ENCODE results near the gene MYL10.

Gene MYL10

DNA sequence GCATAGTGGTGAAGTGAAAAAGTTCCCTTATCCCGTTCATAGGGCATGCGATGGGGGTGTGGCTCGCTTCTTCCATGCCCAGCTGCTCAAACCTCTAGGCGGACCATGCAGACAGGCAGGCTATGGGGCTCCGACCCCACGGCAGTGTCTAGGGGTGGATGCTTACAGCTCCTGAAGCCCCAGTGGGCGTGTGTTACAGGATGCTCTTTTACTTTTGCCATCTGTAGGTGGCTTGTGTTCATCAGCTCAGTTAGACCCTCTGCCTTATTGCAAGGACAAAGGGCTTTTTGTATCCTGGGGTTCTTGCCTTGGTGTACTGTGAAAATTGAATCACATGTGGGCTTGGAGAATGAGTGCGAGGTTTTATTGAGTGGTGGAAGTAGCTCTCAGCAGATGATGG, at the start of gene MYL10:
Gene MYL10 (minus strand): TSS at position 126 of the 400 bp plus-strand sequence. CDS start 178 bp downstream, outside the sequence.
- ATAC-seq = no peak
- no peak within 1 kb of the TSS for H3K27ac Mint-ChIP-seq
- H3K36me3 Mint-ChIP-seq = no peaks in the 10 kb centered on the region
- H3K4me3 Mint-ChIP-seq = no peak within 1 kb of the TSS
- no peaks in the 10 kb centered on the region for H3K4me1 Mint-ChIP-seq
- no peaks in the 10 kb centered on the region for H3K9me3 Mint-ChIP-seq
- H3K27me3 Mint-ChIP-seq = peaks cover 47% of the 10 kb centered on the region

DNA sequence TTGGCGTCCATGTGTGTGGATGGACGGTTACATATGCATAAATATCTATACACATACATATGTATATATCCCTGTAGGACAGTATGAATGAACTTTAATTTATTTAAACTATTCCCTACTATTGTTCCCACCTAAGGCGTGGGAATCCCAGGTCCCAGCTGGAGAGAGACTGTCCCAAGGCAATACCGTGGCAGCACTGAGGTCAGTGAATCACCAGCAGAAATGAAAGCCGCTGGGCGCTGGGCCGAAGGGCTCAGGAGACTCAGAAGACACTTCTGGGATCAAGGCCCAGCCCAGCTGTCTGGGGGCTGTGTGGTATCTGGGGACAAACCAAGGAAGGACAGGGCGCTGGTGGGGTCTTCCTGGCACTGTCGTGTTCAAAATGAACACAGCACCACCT, 49.6 kb upstream of the MYL10 start:
- Mint-ChIP-seq H3K9me3 (no peaks in the 10 kb centered on the region), H3K36me3 (no peaks in the 10 kb centered on the region), H3K27me3 (peaks cover 12% of the 10 kb centered on the region), H3K4me3 (no peak overlapping the region), H3K4me1 (no peaks in the 10 kb centered on the region), H3K27ac (no peak overlapping the region)
- ATAC-seq = no peak

- Mint-ChIP-seq H3K4me1 (no peaks in the 10 kb centered on the region), H3K27ac (no peak overlapping the region), H3K27me3 (peaks cover 12% of the 10 kb centered on the region), H3K4me3 (no peak overlapping the region), H3K9me3 (peaks cover 4% of the 10 kb centered on the region), H3K36me3 (peaks cover 4% of the 10 kb centered on the region)
- ATAC-seq = no peak
These were observed 48.8 kb upstream of the MYL10 start for GRCh38 chr7:101677797-101678479.

DNA sequence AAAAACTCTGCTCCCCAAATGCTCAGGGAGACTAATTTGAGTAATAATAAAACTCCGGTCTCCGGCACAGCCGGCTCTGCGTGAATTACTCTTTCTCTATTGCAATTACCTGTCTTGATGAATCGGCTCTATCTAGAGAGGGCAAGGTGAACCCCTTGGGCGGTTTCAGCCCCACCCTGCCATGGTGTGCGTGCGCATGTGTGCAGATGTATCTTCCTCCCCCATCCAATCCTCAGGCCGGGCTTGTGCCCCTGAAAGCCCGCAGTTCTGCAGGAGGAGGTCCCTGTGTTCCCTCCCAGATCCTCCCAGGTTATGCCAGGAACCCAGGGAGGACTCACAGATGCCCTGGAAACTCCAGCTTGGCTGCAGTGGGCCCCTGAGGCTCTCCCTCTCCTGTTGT, 48.3 kb upstream of the MYL10 start:
- Mint-ChIP-seq H3K4me1 (no peaks in the 10 kb centered on the region), H3K27ac (no peak overlapping the region), H3K36me3 (peaks cover 4% of the 10 kb centered on the region), H3K27me3 (peaks cover 12% of the 10 kb centered on the region), H3K4me3 (no peak overlapping the region), H3K9me3 (peaks cover 7% of the 10 kb centered on the region)
- ATAC-seq = no peak

- Mint-ChIP-seq H3K36me3 (peaks cover 4% of the 10 kb centered on the region), H3K27me3 (peaks cover 12% of the 10 kb centered on the region), H3K4me1 (no peaks in the 10 kb centered on the region)
These were observed 47.9 kb upstream of the MYL10 start for GRCh38 chr7:101676956-101677355.

GRCh38 chr7:101676062-101676598, 47.0 kb upstream of the MYL10 start:
- peaks cover 4% of the 10 kb centered on the region for H3K36me3 Mint-ChIP-seq
- H3K27ac Mint-ChIP-seq = no peak overlapping the region
- no peak overlapping the region for H3K4me3 Mint-ChIP-seq
- peaks cover 12% of the 10 kb centered on the region for H3K27me3 Mint-ChIP-seq
- H3K9me3 Mint-ChIP-seq = peaks cover 7% of the 10 kb centered on the region
- no peak for ATAC-seq
- no peaks in the 10 kb centered on the region for H3K4me1 Mint-ChIP-seq

More at GRCh38 chr7:101676956-101677355, 47.9 kb upstream of the MYL10 start:
- H3K9me3 Mint-ChIP-seq = peaks cover 7% of the 10 kb centered on the region
- no peak overlapping the region for H3K27ac Mint-ChIP-seq
- no peak for ATAC-seq
- no peak overlapping the region for H3K4me3 Mint-ChIP-seq

DNA sequence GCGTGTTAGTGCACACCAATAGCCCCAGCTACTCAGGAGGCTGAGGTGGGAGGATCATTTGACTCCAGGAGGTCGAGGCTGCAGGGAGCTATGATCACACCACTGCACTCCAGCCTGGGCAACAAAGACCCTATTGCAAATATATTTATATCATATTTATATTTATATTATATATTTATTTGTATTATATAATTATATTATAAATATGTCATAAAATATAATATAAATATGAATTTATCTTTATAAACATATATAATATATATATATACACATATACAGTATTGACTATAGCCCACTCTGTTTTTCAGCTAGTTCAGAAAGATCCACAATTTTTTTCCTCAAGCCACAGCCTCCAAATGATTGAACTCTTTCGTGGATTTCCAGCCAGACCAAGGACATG, 45.3 kb upstream of the MYL10 start:
- no peaks in the 10 kb centered on the region for H3K4me1 Mint-ChIP-seq
- H3K36me3 Mint-ChIP-seq = peaks cover 4% of the 10 kb centered on the region
- peaks cover 7% of the 10 kb centered on the region for H3K9me3 Mint-ChIP-seq
- no peak overlapping the region for H3K27ac Mint-ChIP-seq
- ATAC-seq = no peak
- H3K27me3 Mint-ChIP-seq = peaks cover 12% of the 10 kb centered on the region
- H3K4me3 Mint-ChIP-seq = no peak overlapping the region

- H3K27me3 Mint-ChIP-seq = peaks cover 12% of the 10 kb centered on the region
- no peak for ATAC-seq
- peaks cover 7% of the 10 kb centered on the region for H3K9me3 Mint-ChIP-seq
- H3K27ac Mint-ChIP-seq = no peak overlapping the region
- H3K36me3 Mint-ChIP-seq = peaks cover 4% of the 10 kb centered on the region
- no peaks in the 10 kb centered on the region for H3K4me1 Mint-ChIP-seq
- H3K4me3 Mint-ChIP-seq = no peak overlapping the region
These were observed 44.9 kb upstream of the MYL10 start for GRCh38 chr7:101673951-101674350.

GRCh38 chr7:101673315-101673714, 44.2 kb upstream of the MYL10 start:
- Mint-ChIP-seq H3K36me3 (peaks cover 4% of the 10 kb centered on the region), H3K27ac (no peak overlapping the region), H3K4me1 (no peaks in the 10 kb centered on the region), H3K4me3 (no peak overlapping the region), H3K27me3 (peaks cover 18% of the 10 kb centered on the region), H3K9me3 (peaks cover 13% of the 10 kb centered on the region)
- ATAC-seq = no peak

DNA sequence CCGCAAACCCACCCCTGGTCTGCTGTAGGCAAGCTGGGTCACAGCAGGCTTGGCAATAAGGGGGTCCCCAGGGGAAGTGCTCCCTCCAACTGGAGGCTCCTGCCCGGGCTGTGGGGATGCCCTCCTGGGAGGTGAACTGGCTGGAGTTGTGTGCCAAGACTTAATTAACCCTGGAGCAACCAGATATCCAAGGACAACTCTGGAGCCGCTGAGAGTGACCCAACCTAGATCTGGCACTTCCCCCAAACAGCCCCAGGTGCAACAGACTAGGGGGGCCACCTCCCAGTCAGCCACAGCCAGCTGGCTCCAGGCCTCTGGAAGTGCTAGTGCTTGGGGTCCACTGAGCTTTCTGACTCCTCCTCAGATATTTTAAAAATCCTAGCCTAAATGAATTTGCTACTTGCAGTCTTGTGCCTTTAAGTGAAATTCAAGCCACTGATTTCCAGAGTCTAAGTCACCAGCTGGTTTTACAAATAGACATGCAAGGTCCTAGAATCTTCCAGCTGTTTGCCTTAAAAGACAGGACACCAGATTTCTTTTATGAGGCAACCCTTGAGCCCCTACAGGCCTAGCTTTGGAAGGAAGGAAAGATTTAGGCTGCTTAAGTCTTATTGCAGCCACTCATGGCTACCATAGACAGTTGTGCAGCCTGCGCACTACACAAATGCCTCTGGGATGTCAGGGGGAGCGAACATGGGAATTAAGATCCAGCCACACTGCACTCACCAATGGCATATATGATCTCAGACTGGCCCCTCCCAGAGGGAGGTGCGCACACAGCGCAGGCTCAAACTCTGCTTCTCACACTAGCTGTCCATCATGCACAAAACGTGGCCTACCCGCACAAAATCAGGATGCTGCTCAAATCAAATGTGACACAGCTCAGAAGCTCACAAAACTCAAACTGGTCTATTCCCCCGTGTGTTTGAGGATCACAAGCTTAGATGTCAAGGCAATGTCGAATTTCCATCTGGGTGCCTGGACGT, 42.6 kb upstream of the MYL10 start:
- H3K4me1 Mint-ChIP-seq = no peaks in the 10 kb centered on the region
- H3K9me3 Mint-ChIP-seq = peaks cover 13% of the 10 kb centered on the region
- peaks cover 4% of the 10 kb centered on the region for H3K36me3 Mint-ChIP-seq
- no peak for ATAC-seq
- H3K27ac Mint-ChIP-seq = no peak overlapping the region
- H3K27me3 Mint-ChIP-seq = peaks cover 20% of the 10 kb centered on the region
- no peak overlapping the region for H3K4me3 Mint-ChIP-seq

DNA sequence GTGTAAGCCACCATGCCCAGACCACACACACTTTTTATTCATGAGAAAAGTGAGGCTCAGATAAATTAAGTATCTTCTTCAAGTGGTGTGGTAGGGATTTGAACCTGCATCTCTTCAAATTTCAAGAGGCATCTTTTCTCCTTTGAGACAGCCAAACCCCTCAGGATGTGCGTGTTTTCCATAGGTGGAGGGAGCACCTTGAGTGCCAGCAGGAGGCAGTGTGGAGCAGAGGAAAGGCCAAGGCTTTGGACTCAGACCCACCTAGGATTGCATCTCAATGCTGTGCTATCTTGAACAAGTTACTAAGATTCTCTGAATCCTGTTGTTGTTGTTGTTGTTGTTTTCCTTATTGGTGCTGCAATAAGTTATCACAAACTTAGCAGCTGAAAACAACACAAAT, 40.2 kb upstream of the MYL10 start:
- Mint-ChIP-seq H3K27ac (no peak overlapping the region), H3K9me3 (peaks cover 13% of the 10 kb centered on the region), H3K4me1 (no peaks in the 10 kb centered on the region), H3K27me3 (peaks cover 43% of the 10 kb centered on the region), H3K36me3 (peaks cover 4% of the 10 kb centered on the region), H3K4me3 (no peak overlapping the region)
- no peak for ATAC-seq

GRCh38 chr7:101668726-101669125, 39.6 kb upstream of the MYL10 start:
- peaks cover 43% of the 10 kb centered on the region for H3K27me3 Mint-ChIP-seq
- no peak for ATAC-seq
- H3K4me1 Mint-ChIP-seq = no peaks in the 10 kb centered on the region
- no peak overlapping the region for H3K27ac Mint-ChIP-seq
- peaks cover 4% of the 10 kb centered on the region for H3K36me3 Mint-ChIP-seq
- peaks cover 13% of the 10 kb centered on the region for H3K9me3 Mint-ChIP-seq
- H3K4me3 Mint-ChIP-seq = no peak overlapping the region

DNA sequence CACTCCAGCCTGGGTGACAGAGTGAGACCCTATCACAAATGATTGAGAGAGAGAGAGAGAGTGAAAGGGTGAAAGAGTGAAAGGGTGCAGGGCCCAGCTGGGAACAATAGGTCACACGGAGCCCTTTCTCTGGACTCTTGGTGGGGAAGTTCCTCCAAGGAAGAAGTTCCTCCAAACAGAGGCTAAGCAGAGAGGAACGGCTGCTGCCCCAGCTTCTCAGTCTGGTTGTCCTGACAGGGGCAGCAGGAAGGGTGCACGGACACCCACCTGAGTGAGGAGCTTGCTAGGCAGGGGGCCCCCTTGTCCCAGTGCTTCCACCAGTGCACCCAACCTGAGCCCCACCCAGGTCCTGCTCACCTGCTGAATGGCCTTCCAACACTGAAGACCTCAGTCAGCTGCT, 38.8 kb upstream of the MYL10 start:
- no peak overlapping the region for H3K27ac Mint-ChIP-seq
- peaks cover 4% of the 10 kb centered on the region for H3K36me3 Mint-ChIP-seq
- H3K9me3 Mint-ChIP-seq = peaks cover 12% of the 10 kb centered on the region
- H3K4me3 Mint-ChIP-seq = no peak overlapping the region
- no peaks in the 10 kb centered on the region for H3K4me1 Mint-ChIP-seq
- ATAC-seq = no peak
- H3K27me3 Mint-ChIP-seq = peaks cover 45% of the 10 kb centered on the region

GRCh38 chr7:101667399-101667798, 38.3 kb upstream of the MYL10 start:
- Mint-ChIP-seq H3K9me3 (peaks cover 10% of the 10 kb centered on the region), H3K36me3 (peaks cover 5% of the 10 kb centered on the region), H3K4me3 (no peak overlapping the region), H3K4me1 (no peaks in the 10 kb centered on the region), H3K27ac (no peak overlapping the region), H3K27me3 (peaks cover 48% of the 10 kb centered on the region)
- ATAC-seq = no peak

DNA sequence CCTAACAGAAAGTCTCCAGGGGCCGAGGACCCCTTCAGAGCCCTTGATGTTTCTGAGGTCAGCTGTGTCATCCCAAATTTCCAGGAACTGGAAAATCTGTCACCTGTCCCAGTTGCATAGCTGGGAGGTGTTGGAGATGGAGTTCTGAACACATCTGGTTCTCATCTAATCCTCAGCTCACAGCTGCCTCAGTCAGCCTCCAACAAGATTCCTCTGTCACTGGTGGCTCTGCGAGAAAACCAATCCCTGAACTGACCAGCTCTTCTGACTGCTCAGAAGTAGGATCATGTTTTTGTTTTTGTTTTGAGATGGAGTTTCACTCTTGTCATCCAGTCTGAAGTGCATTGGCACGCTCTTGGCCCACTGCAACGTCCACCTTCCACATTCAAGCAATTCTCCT, 37.6 kb upstream of the MYL10 start:
- Mint-ChIP-seq H3K36me3 (peaks cover 5% of the 10 kb centered on the region), H3K4me3 (no peak overlapping the region), H3K27me3 (peaks cover 48% of the 10 kb centered on the region), H3K9me3 (peaks cover 9% of the 10 kb centered on the region), H3K27ac (no peak overlapping the region), H3K4me1 (no peaks in the 10 kb centered on the region)
- no peak for ATAC-seq
